Stimulated activated CD4-positive, alpha-beta T cell treated with anti-CD3 and anti-CD28 coated beads, Interleukin-1b, Interleukin-23, amount 100 ng/mL, for 1 hour (primary cell): ENCODE data around the gene EBF3.

Experiments used
- DNase-seq, 2 donors: peaks; one replicate each; pipeline ENCODE4 v3.0.0-alpha.2; 2020; ENCODE audit warnings: low read depth in 2 of 2

EBF3 gene

DNA sequence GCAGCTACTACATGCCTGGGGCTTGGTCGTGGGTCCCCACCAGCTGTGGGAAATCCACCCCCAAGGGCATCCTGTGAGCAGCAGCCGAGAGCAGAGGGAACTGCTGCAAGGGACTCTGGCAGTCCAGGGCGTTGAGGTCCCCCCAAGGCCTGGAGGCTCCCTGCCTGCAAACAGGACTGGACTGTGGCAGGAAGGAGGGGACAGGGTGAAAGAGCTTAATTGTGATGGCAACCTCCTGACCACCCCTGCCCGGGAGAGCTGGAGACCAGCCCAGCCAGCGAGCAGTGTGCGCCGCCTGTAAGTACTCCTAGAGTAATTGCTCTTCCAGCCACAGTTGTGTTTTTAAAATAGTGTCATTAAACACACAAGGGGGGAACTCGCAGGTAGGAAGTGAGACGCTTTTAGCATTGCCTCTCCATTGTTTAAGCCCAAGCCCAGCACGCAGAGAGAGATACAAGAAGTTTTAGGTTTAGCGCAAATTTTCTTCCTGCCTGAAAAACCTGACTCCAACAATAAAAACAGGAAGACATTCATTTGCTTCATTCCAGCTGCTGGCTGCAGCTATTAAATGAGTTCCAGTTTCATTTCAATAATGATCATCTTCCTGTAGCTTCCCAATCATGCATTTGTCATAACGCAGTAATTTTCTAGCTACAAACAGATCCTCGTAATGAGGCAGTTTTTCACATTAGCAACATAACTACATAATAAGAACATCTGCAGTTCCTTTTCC lies 111.1 kb downstream of the EBF3 start:
- DNase-seq = no peak

DNA sequence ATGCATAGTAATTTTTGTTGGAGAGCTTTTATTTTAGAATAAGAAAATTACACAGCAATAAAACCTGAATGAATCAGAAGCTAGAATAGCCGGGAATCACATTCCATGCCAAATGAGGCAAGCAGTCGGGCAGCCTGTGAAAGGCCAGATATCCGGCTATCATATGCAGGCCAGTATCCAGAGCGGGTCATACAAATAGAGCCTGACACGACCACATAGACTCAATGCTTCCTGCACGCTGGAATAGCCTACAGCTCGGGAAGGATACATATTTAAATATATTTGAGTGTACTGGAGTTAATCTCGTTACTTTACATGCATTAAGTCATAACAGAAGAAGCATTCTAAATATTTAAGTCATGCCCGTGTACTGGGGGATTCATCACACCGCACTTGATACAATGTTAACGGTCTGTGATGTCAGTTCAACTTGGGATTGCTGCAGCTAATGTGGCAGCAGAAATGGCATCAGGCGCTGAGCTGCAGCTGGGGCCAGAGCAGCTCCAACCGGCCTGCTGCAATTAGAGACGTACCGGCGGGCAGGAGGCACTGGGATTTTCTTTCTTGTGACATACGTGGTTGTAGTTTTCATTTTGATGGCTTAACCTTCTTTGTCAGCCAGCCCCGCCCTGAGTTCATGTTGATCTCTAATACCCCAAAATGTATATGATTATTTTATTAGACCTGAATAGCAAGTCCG lies 112.0 kb downstream of the EBF3 start:
- no peak for DNase-seq

DNA sequence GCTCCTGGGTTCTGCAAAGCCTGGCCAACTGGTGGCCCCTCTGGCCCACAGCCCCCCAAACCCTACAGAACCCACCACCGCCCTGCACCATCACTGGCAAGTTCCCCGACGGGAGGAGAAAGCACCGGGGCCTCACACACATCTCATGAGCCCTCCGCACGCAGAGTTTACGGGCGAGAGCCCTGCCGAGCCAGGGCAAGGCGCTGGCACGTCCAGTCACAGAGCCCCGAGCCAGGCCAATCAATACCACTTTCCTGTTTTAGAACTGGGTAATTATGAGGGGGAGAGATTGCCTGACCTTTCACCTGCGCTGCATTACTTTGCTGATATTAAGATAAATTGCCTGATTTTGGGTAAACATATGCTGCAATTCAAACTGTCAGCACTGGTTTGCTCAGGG lies 113.3 kb downstream of the EBF3 start:
- no peak for DNase-seq

DNA sequence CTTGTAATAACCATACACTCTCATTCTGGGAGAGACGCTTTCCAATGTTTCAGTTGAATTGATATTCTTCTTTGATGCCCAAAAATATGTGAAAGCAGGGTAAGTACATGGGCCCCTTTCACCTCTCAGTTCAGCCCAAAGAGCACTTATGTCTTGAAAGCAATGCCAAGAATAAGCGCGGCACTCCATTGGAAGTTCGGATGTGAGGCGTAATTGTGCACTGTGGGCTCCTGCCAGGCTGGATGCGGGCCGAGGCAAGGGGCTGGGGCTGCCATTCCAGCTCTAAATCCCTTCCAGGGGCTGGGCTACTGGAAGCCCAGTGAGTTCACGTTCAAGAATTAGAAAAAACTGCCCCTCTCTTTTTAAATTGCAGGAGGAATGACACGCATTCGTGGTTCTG lies 113.8 kb downstream of the EBF3 start:
- no peak for DNase-seq

DNA sequence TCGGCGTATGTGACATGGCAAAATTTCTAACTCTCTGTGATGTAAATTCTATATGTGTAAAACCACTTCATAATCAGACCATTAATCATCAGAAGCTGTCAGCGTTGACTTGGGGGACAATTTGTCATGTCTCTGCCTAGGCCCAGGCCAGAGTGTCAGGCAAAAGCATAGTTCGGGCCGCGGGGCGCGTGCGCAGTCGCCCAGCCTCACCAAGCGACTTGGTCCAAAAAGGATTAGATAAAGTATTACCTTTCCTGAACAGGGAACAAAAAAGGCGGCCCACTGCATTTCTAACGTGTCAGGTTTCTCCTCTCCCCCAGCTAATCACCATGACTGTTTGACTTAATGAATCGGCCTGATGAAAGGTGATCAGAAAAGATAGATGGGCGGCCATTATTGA lies 114.2 kb downstream of the EBF3 start:
- DNase-seq = no peak

DNA sequence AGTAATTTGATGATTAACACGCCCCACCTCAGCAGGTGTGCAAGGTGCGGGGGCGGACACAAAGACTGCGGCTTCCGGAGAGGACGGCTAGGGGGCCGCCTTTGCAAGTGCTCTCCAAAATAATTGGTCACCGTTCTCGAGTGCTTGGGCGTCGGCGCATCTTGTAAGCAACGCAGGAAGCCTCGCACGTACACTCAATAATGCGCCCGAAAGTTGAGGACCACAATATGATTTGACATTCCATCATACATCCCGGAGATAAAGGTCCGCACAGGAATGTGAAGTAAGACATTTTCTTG lies 114.7 kb downstream of the EBF3 start:
- DNase-seq = no peak

DNA sequence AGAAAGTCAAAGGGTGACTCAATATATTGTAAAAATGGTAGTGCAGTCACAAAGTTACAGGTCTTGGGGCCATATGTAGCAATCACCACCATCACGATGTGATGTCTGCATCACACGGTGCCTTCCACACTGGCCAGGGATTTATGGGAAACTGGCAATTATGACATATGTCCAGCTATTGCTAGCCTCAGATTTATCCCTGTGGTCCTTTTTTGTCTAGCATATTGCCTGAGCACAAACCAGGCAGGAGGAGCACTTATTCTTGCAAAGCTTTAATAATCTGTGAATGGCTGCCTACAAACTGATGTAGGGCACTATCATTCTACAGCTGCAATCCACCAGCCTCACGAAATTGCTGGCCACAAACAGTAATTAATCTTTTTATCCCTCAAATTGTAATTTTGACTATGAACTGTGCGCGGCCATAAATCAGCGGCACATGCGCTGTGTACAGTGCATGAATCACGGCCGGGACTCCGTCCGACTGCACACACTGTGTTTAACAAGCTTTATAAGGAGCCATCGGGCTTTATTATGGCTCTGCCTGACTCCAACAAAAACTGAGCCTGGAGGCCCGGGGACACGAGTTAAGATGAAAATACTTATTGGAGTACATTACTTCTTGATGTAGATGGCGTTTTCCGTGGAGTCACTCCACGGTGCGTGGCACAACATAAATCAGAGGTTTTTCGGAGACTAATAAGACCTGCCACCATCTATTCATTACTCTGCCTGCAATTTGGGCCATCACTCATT lies 115.2 kb downstream of the EBF3 start:
- no peak for DNase-seq

DNA sequence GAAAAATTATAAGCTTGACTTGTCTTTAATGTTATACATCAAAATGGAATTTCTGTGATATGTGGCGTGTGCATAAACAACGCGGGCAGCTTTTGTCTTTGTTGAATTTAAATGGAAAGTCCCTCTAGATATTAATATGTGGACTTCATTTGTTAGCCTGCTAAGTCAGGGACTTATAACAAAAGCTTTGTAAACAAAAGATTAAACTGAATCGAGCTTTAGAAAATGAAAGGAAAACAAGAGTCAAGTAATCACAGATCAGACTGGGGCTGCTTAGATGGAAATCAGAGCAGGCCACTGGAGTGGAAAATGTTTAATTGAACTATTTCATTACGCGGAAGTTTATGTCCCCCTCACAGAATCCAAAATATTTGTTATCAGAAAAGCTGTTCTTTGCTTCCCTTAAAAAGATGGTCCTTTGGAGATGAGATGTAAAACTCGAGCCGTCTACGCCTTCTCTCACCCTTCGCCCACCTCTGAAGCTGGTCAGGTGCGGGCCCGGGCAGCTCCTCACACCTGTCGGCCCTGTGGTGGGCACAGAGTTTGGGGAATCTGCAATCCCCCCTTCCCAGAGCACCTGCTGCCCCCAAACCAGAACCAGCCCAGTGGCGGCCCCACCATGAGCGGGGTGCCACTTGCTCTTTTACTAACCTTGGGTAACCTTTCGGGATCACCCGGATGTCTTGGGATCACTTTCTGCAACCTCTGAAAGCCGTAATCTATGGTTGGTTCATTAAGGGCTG lies 116.2 kb downstream of the EBF3 start:
- no peak for DNase-seq

DNA sequence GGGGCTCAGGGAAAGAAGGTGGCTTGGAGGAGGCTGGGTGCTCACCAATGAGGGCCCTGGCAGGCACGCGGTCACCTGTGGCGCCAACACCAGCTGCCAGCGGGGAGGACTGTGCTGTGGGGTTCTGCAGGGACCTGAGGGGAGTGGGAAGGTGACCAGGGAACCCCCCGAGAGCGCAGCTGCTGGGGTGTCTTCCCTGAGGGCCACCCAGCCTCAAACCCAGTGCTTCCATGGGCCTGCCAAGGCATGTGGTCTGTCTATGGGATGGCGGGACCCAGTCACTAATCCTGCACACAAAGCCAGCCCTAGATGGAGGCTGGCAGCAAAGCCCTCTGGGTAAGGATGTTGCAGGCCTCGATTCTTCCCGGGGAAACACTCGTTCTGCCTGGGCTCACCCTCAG lies 117.1 kb downstream of the EBF3 start:
- no peak for DNase-seq

DNA sequence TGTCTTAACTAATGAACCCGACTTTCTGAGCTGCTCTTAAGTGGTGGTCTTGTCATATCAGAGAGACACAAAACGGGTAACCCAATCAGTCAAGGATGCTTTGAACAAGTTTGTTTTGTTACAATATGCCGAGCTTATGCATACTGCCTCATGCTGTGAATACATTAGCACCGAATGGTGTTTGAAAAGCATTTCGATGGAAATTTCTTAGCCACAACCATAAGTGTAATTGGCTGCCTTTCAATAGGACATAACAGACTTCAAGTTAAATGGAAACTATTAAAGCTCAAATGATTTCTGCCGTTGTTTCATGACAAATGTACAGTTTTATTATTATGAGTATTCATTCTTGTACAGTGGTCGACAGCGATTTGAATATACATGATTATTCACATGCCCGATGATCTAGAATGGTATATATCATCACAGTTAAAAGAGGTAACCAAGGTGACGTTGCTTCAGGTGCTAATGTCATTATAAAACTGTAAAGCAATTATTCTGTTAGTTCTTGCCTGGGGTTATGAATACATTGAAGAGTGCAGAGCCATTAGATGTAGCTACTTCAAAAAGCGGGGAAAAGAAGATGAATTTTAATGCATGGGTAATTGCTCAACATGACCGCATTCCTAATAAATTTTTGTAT lies 118.8 kb downstream of the EBF3 start:
- DNase-seq = no peak

DNA sequence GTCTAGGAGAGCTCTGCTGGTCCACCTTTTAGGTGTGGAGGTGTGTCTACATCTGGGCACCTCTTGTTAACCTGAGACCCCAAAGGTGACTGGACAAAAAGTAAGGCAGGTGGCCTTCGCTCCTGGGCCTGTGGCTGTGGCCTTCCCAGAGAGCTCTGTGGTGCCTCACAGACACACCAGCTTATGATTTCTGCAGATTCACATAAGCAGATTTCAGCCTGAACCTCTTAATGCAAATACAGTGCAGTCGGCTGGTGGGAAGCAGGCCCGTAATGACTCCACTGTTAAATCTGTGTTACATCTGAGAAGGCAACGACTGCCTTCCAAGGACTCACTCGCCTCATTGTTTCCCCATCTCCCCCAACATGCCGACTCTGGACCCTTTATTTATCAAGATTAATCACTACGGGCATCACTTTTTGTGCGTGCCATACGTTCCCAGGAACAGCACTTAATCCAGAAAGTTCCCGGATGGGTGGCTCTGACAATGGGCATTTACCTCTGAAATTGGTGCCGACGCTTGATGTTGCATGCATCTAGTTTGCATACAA lies 119.8 kb downstream of the EBF3 start:
- no peak for DNase-seq

DNA sequence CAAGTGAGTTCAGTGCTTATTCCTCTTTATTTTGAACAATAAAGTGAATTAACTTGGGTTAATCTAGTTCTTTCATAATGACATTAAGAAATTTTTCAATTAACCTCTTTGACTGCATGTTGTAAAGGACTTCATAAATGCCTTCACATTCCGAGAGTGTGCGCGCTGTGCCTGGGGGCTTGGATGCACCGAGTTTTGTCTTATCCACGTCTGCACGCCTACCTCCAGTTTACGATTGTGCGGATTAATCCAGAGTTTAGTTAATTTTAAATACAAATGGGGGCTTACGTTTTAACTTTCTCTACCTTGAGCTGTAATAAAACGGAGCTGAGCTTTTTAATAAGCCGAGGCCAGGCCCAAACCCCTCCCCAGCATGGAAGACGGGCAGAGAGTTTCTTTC lies 120.4 kb downstream of the EBF3 start:
- no peak for DNase-seq

DNA sequence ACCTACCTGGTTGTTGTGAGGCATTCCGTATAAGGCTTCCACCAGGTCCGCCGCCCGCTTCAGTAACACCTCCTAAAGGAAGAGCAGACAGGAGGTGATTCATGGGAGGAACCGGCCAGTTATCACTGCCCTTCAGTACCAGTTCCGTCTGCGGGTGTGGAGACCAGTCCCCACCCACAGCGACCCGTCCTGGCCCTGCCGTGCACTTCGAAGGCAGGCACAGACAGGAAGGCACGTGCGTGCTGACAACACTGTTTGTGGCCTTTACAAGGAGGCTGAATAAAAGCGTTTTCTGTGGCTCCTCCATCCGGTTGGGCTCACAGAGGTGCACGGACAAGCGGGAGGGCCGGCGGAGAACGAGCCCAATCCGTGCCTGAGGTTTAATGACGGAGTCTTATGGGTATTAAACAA lies 120.9 kb downstream of the EBF3 start:
- DNase-seq = no peak

DNA sequence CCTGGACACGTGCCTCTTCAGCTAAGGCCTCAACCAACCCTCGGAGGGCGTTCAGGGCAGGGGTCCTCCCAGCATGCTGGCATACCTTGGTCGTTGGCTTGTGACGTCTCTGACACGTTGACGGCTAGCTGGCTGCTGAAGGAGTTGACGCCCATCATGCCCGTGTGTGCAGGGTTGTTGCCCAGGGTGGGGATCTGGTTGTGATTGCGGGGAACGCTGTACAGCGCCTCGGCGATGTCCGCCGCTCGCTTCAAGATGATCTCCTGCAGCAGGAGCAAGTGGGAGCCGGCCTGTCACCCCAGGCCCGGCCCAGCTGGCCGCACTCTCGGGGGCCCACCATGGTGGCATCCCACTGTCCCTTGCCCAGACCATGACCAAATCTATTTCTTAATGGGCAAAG lies 122.0 kb downstream of the EBF3 start:
- no peak for DNase-seq

DNA sequence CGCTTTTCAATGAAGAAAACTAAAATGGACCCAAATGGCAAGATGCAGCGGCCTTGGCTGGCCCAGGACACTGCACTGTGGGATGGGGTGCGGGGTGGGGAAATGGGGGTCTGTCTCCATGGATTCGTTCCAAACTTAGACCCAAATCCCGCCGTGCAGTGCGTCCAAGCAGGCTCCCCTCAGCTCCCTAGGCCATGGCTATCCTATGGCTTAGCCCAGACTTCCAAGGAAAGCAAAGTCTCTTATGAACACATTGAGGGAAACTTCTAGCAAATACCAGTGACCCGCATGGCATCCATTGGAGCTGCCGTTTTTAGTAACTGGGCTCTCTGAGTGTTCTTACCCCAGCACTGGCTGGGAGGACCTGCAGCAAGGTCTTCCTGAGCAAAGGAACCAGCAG lies 122.5 kb downstream of the EBF3 start:
- DNase-seq = no peak

DNA sequence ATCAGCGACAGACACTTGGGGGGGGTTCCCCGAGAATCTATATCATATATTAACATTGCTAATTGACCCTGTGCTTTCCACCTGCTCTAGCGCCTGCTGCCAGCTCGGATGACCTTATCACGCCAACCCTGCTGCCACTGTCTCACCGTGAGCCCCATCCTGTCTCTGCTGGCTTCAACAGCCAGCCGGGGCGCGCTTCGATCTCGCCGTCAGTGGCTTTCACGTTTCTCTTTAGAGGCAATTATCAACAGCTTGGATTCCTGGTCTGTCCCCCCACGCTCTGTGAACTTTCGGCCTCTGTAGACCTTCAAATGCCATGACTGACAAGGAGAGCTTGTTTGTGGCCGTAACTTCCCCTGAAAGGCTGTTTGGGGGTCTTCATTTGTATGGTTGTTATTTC lies 123.0 kb downstream of the EBF3 start:
- no peak for DNase-seq

DNA sequence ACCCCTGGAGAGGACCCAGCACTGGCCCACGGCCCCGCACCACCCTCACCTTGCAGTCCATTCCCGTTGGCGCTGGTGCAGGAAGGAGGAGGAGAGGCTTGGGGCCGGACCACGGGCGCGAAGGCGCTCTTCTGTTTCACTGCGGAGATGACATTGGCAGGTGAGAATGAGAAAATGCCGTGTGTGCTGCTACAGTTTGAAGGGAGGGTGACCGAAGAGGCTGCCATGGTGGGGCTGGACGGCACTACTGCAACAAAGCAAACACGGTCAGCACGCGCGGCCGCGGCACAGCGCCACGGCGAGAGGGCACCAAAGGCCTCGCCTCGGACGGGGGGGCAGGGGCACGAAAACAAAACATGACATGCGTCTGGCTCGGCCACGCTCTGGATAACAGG lies 123.9 kb downstream of the EBF3 start:
- DNase-seq = no peak

DNA sequence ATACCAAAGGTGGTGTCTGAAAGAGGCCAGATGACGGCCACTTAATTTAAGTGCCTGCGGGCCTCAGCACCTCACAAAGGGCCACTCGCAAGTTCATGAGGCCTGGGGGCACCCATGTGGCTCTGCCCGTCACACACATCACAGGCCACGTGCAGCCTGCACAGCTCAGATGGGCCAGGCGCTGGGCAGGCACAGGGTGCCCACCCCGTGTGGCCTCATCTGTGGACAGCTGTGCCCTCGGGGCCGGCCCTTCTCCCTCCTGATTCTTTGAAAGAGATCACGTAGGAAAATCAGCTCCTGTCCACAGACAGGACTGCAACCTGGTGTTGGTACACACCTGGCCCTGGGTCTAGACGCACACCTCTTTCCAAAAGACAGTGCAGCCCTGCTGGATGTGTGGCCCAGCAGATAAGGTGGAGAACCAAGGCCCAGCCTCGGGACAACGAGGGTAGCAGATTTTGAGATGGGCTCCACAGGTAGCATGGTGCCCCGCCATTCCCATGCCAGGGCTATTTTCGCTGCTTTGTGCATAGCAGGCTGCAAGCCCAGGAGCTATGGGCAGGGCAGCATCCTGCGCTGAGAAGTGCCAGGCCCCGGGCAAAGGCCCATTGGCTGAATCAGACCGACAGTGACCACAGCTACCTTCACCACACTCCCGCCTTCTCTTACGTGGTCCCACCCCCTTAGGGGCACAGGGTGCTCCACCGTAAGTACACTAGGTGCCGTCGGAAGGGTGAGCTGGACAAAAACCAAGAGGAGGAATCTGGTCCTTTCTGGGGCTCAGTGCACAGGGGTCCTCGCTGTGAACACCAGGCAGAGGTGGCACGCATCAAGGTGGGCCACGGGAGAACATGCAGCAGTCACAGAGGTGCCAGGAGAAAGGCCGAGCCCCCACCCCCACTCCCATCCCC lies 124.5 kb downstream of the EBF3 start:
- DNase-seq = no peak

DNA sequence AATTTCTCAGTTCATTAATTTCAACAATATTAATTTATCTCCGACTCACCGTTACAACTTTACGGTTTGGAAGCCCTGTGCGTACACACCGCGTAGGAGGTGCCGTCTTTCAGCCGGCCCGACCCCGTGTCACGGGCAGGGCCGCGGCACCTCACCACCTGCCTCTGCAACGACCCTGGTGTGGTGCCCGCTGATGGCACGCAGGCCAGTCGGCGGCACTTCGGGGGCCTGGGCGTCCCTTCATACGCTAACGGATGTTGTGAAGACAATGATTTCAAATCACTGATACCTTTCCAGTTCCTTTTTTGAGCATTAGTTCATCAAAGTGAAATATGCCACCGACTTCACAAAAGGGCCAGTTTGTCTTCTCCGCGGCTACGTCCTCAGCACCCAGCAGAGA lies 125.3 kb downstream of the EBF3 start:
- no peak for DNase-seq

DNA sequence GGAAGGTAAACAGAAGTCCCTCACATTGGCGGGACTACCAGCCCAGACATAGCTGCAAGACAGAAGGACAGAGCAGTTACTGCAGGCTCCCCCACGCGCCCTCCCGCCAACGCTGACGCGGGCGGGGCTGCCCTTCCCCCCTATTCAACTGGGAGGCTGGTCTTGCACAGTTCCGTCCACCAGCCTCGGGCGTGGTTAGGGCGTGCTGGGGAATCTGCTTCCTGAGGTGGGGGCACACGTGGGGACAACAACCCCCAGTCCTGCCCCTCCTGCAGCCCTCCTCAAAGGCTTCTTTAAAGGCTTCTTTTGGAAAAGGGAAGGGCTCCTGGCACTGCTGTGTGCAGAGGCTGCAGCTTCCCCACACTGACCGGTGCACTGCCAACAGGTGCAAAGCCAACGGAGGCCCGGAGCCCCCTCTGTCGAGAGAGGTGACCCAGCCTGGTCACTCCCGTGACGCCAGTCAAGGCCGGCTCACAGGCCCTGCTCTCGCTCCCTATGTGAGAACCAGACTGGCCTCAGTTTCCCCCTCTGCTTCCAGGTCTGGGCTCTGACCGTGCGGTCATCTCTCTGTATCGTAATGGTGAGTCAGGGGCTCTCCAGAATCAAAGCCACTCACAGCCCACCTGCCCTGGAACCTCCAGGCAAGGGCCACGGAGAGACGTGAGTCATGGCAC lies 126.0 kb downstream of the EBF3 start:
- DNase-seq = no peak
